ENCODE results near the gene KCNA1.
"Not testable (repeated sequence)": the region's sequence is repeated elsewhere in the genome, so short reads cannot be mapped to it uniquely, and the experiment has no call there.

KCNA1 gene

DNA sequence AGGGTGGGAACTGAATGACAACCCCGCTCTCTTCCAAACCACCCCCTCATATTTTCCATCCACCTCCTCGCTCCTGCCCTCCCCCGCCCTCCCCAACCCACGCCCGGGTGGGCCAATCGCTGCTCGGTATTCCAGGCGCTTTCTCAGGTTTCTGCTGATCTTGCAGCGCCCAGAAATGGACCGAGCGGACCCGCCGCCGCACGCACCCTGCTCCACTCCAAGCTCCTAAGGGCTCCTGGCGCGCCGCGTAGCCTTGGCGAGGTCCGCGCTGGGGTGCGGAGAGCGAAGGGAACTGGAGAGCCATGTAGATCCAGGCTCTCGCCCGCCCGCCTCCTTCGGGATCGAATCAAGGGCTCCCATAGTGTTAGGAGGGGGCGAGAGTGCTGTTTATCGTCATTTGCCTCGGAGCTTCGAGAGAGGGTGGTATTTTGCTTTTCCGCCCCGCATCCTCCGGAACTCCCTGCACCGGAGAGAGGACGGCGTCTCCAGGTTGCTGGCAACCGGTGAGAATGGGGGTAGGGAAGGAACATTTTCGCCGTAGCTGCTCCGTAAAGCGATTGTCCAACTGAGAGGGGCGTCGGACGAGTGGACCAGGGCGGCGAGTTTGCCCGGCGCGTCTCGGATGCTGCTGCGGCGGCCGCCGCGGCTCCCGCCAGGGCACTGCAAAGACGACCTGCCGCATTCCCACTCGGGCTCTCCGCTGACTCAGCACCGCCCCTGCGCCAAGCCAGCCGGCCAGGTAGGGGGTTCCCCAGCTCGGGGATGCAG is at the start of gene KCNA1:
KCNA1 (plus strand) TSS at position 172 of the 768 bp plus-strand sequence. CDS start 1,474 bp downstream, outside the sequence.
- DNase-seq (ENCODE audit: low read depth in 2 of 2): no peak

DNA sequence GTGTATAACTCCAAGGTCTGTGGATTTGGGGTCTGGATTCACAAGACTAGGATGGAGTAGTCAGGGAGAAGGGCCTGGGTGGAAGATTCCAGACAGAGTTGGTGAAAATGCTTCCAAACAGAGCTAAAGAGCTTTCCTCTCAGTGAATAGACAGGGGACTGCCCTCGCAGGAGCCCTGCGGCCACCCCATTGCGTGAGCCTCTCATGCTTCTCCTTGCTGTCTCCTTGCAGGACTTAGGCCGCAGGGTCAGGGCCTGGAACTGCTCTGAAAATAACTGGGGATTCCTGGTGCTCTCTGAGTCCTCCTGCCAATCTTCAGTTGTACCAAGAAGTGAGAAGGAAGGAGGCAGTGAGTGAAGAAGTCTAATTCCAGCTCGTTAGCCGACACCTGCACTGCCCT is 49.0 kb upstream of the KCNA1 start:
- DNase-seq (ENCODE audit: low read depth in 2 of 2): no peak

DNA sequence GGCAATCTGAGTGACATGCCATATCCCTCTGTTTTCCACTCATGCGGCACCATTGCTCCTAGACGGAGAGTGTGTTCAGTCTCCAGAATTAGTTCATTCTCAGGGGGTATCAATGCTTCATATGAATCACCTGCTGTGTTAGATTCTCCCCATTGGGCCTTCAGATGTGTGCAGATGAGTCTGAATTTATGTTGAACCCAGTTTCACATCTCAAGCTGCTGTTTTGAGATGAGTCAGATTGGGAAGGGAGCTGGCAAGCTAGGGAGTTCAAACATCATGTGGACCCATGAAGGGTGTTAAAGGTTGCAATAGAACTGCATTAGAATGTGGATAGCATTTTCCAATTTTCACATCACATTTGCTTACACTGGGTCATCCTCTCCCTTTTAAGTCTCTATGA is 46.9 kb upstream of the KCNA1 start:
- no peak for DNase-seq (ENCODE audit: low read depth in 2 of 2)

DNA sequence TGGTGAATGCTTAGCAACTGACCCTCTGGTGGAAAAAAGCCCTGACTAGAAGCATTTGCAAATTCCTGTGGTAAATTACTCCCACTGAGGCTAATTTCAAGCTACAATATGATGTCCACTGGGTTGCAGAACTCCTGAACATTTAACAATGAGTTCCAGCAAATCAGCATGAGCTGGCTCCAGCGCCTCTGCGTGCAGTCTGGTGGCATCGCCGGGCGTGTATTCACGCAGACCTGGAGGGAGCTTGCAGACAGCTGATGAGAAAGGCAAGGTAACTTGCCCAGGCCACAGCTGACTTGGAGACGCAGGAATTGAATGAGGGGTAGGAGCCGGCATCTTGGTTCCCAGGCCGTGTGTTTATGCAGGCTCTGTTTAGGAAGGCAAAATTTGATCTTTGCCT is 45.1 kb upstream of the KCNA1 start:
- DNase-seq (ENCODE audit: low read depth in 2 of 2): no peak

DNA sequence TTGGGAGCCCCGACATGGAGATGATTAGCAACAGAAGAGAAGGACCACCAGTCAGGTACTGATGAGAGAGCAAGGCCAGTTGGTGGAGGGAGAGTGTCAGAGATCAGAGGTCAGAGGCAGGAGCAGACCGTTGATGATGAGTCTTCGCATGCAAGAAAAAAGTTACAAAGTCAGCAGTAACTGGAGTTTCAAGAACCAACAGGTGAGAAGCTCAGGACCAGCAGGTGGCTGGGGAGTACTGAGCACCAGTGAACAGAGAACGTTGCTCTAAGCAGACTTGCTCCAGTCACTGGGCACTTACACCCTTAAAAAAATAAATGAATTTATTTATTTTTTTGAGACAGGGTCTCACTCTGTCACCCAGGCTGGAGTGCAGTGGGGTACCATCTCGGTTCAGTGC is 44.5 kb upstream of the KCNA1 start:
- DNase-seq (ENCODE audit: low read depth in 2 of 2): no peak

DNA sequence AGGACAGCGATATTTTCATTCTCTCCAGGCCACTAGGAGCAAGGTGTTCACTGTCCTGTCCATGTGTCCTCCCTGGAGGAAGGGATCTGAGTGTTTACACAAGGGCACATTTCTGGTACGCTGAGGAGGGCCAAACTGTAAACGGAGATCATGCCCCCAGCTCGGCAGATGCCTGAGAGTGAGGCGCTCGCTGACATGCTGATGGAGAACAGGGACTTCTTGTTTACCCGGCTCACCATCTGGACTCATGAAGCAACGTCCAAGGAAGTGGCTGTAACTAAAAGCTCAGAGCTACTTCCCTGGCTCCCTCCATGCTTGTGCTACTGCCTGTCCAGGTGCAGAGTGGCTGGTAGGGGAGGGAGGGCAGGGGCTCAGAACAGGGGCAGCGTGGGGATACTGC is 43.4 kb upstream of the KCNA1 start:
- no peak for DNase-seq (ENCODE audit: low read depth in 2 of 2)

DNA sequence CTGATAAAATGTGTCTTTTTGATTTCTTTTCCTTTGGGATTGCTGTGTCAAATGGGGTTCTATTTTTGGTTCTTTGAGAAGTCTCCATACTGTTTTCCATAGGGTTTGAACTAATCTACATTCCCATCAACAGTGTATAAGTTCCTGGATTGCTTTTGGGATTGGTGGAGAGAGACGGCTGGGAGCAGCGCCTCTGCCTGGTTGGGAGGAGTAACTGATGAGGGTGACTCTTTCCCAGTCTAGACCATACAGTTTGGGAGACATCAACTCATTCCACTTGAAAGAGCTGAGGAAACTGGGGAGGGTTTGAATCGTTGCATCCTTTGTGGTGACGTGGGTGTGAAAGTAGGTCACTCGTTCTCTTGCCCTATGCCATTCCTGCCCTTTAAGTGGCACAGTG is 42.3 kb upstream of the KCNA1 start:
- DNase-seq (ENCODE audit: low read depth in 2 of 2): no peak

DNA sequence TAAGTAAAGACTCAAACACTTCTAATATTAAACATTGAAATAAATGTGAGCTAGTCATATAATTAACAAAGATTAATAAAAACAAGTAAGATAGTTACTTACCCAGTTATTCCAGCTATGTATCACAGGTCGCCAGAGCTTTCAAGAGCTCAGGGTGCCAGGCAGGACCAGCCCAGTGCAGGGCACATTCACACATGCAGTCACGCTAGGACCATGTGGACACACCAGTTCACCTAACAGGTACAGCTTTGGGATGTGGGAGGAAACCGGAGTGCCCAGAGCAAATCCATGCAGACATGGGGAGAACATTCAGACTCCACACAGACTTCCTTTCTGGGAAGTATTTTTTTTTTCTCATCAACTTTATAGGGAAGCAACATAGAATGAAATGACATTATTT is 39.3 kb upstream of the KCNA1 start:
- DNase-seq (ENCODE audit: low read depth in 2 of 2): no peak

DNA sequence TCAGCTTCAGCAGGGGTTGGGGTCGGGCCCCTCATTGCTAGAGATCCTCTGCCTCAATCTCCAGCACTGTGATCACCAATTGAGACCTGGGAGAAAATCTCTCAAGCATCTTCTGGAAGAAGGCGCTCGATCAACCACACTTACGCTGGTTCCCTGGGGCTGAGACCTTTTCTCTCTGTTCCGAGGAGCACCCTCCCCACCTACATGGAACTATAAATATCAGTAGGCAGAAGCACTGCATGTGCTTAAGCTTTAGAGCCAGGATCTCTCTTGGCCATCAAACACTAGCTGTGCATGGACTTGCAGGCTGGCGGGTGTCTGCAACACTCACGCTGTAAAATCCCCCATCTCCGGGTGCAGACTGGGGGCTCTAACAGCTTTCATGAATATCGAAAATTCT is 38.2 kb upstream of the KCNA1 start:
- DNase-seq (ENCODE audit: low read depth in 2 of 2): no peak

DNA sequence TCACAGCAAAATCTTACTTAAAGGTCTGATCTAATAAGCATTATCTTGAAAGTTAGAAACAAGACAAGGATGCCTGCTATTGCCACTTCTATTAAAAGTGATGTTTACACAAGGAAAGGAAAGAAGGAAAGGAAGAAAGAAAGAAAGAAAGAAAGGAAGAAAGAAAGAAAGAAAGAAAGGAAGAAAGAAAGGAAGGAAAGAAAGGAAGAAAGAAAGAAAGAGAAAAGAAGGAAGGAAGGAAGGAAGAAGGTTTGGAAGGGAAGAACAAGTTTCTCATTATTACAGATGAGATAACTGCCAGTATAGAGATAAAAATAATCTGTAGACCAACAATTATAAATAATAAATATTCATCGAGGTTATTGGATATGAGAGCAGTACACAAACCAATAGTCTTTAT is 35.8 kb upstream of the KCNA1 start:
- no peak for DNase-seq (ENCODE audit: low read depth in 2 of 2)

DNA sequence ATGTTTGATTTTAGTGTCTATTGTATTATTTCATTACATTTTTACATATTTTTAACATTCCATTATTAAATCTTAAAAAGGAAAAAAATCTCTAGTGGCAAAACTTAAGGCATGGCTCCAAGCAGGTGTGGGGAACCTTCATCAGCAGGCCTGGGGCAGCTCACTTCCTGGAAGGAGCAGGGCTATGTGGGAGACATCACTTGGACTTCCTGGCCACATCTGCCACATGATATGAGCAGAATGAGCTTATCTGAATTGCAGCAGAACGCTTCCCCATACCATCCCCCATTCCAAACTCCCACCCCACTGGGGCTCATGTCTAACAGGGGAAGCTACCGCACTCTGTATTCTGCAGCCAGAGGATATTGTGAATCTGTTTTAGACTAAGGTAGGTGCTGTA is 35.0 kb upstream of the KCNA1 start:
- no peak for DNase-seq (ENCODE audit: low read depth in 2 of 2)

DNA sequence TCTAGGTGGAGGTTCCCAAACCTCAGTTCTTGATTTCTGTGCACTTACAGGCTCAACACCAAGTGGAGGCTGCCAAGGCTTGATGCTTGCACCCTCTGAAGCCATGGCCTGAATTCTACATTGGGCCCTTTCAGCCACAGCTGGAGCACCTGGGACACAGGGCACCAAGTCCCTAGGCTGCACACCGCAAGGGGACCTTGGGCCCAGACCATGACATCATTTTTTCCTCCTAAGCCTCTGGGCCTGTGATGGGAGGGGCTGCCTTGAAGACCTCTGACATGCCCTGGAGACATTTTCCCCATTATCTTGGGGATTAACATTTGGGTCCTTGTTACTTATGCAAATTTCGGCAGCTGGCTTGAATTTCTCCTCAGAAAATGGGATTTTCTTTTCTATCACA is 30.2 kb upstream of the KCNA1 start:
- DNase-seq (ENCODE audit: low read depth in 2 of 2): not testable (repeated sequence)

DNA sequence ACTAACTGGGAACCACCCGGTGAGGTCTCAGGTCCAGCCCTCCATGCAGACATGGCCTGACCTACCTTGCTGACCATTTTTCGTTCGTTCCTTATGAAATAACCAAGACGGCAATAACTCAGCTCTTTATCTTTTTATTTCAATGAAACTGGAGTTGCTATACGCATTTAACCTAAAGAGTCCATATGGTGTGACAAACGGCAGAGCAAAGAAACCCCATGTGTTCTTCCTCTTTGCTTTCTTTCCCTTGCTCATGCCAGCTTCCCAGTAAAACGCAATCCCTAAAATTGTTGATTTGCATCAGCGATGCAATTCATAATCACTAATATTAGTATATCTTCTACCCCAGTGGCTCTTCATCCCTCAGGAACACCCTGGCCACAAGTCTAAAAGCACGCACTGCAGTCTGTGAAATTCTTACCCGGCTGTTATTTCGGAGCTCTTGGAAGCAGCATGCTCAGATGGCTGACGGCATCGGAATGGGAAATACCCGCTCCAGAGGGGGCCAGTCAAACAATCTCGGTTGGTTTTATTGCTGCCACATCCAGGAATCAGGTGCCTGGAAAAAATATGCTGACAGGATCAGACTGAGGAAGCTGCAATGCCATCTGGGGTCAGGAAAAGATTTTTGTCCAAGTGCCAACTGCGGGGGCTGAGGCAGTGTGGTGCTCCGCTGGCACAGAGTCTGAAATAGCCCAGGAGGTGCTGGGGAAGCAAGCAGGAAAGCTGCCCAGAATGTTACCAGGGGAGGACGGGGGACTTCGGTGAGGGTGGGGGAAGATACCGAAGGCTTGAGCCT is 28.2 kb upstream of the KCNA1 start:
- no peak for DNase-seq (ENCODE audit: low read depth in 2 of 2)

DNA sequence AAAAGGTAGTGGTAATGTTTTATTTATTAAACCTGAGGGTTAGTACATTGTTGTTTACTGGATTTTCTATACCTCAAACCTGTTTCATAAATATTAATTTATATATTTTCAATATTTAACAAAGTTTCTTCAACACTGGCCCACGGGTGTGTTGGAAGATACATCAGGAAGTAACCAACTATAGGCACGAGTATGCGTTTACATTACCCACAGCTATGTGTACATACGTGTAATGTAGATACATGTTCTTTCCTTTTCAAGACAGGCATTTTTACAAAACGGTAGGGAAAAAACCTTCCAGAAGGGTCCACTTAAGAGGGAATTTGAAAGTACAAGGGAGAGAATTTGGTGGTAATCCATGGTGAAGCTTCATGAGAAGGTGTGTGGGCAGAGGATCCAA is 17.8 kb upstream of the KCNA1 start:
- DNase-seq (ENCODE audit: low read depth in 2 of 2): no peak

DNA sequence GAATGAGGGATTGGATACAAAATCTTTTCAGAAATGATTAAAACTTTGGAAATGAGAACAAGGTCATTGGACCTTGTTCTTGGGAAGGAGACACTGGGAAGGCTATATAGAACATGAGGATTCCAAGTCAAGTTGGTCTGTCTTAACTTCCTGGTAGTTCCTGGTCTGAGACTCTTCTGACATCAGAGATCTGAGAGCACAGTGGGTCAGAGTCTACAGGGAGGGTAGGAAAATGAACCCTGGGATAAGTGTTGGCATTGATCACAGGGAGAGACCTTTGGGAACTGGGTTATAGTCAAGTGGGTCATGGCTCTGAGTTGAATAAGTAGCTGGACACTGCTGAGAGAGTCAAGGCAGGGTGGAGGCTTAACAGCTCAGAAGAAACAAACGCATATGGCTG is 17.3 kb upstream of the KCNA1 start:
- no peak for DNase-seq (ENCODE audit: low read depth in 2 of 2)

DNA sequence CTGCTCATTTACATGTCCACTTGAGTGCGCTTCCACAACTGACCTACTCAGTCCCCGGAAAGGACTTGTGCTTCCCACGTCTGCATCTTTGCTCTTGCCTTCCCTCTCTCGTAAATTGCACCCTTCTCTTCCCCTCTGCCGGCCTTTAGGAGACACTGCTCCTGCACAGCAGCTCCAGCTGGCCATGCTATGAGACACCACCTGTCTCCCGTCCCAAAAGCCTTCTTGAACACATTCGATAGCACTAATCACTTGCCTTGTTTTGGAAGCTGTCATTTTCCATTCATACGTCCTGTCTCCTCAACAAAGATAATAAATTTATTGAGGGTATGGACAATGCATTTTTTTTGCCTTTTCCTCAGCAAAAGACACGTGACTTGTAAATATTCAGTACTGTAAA is 15.7 kb upstream of the KCNA1 start:
- DNase-seq (ENCODE audit: low read depth in 2 of 2): no peak

DNA sequence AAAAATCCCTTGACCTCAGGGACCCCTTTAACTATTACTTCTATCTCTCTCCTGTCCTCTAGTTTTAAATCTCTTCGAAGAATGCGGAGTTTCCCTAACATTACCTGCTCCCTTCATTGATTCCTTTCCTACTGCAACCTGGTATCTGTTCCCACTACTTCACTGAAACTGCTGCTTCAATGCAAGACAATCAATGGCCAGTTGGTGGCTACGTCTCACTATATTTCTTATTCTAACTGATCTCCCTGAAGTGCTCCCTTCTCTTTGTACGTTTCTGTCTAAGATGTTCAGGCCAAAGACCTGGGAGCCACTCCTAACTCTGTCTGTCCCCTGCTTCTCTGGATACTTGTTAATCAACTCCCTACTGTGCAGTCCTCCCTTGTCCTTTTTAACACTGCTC is 10.3 kb upstream of the KCNA1 start:
- no peak for DNase-seq (ENCODE audit: low read depth in 2 of 2)

DNA sequence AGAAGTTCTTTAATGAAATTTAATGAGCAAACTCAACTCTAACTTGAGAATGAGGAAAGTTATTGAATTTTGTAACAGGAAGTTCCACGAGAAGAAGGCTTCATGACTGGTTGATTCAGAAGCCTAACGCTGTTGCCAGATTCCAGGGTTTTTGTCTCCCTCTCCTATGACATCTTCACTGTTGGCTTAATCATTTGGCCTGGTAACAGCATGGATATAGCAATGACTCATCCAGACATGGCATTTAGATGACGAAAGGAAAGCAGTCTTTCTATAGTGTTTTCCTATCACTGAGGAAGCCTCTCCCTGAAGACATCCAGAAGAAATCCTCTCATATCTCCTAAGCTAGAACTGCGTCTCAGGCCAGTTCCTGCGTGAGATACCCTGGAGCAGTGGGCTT is 9.4 kb upstream of the KCNA1 start:
- DNase-seq (ENCODE audit: low read depth in 2 of 2): no peak

DNA sequence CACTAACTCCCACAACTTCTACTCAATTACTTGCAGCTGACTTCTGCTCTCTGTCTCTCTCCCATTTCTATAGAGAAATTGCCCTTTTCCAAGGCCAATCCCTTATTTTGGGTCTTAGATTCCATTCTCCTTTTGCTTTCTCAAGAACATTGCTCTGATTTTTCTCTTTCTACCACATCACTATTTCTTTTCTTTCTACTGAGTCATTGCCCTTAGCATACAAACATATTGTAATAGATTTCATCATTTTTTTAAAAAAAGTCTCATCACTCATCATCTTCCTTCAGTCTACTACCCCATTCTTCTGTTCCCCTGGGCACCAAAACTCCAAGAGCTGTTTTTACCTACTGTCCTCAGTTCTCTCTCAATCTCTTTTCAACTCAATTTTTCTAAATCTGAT is 4.4 kb upstream of the KCNA1 start:
- DNase-seq (ENCODE audit: low read depth in 2 of 2): no peak

DNA sequence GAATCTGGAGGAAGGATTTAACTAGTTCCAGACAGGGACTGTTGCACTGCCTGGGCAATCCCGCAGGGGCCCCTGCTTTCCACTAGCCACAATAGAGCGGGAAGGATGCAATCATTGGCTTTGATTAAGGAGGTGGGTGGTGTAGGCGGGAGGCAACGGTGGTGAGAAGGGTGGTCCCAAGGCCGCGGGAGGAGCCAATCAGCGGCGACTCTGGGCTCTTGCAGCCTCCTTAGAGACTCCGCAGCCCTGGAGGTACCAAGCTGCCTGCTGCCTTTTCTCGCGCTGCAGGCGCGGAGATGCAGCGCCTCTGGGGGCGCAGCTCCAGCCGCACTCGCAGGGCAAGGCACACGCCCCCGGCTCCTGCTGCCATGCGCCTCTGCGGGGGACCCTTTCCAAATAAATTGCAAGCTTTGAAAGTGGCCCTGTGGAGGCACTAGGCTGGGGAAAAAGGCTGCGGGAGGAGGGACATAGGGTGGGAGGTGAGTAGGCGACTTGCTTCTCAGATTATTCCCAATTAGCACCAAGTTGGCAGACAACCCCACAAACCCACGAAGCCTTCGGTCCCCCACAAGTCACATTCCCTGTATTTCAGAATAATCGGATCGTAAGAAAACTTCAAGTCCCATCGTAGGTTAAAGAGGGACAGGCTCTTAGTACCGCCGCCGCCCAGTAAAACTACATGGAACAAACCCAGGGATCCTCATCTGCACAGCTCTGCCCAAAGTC is 858 bp upstream of the KCNA1 start:
- no peak for DNase-seq (ENCODE audit: low read depth in 2 of 2)

DNA sequence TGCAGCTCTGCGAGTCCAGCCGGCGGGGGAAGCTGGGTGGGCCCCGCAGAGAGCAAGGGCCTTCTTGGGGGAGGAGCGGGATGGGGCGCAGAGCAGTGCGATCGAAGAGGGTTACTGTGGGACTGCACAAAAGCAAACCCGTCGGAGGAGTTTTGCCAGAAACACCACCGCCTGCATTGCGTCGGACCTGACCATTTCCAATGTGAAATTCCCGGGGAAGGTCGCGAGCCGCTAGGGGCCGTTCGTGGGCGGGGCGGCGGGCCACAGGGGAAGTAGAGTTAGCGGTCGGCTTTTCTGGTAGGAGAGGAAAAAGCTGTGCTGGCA is 333 bp upstream of the KCNA1 start:
- no peak for DNase-seq (ENCODE audit: low read depth in 2 of 2)

DNA sequence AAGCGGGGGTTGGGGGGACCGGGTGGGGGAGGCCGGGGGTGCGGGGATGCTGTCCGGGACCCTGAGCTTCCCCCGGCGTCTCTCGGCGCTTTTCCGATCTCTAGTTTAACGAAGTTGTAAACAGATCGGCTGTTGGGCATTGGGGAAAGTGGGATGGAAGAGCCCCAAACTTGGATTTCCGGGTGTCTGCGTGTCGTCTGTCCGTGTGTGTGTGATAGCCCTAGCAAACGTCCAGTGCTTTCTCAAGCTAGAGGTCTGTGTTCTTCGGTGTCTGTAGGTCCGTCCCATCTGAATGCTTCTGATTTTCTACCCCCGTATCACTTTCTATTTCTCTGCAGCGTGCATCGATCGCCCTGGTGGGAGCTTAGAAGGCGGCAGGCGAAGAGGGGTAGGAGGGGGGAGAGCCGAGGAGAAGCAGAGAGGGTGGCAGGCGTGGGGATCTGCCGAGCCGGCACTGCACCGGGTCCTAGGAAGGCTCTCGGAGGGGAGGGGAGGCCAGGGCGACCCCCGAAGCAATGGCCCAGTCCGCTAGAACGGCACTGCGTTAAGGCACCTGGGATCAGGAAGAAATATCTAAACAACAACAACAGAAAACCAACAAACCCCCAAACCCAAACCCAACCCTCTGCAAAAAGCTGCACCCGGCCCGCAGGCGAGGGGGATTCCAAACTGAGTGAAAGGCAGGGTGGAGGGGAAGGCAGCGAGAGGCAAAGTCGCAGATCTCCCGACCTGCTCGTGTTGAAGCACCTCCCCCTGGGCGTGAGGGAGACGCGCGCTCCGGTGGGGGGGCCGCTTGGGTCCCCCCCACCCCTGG is 1.0 kb downstream of the KCNA1 start:
- no peak for DNase-seq (ENCODE audit: low read depth in 2 of 2)

All from stimulated activated CD8-positive, alpha-beta memory T cell treated with anti-CD3 and anti-CD28 coated beads, Interleukin-7, amount 100 ng/mL, for 4 hours (primary cell).